Mammary microvascular endothelial cell (primary cell): ENCODE measurements around the gene PXT1. TPM values are rescaled to one million over a fixed set of nuclear protein-coding genes. Genes with fewer than 3 reads are reported as not detected.

ENCODE experiments used
- total RNA-seq: library from RNA; depleted of rRNA; stranded (reverse); fragments of >200 nt; gene quantifications from 2 replicates; pipeline ENCODE4 v1.2.3, GENCODE V29; 2015

PXT1 gene, protein sequence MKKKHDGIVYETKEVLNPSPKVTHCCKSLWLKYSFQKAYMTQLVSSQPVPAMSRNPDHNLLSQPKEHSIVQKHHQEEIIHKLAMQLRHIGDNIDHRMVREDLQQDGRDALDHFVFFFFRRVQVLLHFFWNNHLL
- total RNA-seq: not detected in 2 replicates

DNA sequence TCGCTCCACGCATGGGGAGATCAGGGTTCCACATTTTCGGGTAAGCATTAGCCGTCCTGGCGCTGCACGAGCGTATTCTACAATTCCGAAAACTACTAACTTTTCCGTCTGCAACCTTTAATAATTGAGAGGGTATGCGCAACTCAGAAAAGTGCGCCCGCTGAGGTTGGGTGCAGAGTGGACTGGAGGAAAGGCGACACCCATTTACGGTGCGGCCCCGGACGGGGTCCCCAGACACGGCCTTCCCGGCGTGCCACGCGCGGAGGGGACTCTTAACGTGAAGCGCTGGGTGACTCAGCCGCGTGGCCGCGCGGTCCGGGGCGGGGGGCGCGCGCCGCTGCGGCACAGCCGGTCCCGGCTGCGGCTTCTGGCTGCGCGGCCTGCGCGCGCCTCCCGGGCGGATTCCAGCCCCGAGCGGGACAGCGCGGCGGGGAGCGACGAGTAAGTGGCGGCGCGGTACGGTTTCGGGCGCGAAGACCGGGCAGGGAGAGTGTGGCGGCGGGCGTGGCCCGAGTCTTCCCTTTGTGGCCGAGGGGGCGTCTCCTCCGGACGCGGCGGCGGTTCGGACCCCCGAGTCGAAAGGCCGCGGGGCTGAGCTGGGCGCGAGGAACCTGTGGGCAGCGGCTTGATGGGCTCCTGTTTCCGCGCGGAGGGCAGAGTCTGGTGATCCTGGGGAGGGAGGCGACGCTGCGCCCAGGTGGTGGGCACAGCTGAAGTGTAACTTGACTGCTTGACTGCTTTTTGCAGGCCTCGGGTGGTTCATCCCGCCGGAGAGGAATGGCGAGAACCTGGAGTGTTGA lies at the start of gene PXT1, which contains the start of gene KCTD20:
Gene PXT1, minus strand, starts transcription at position 184 of the 800 bp plus-strand sequence. CDS start 16,772 bp downstream, outside the sequence.
Gene KCTD20, plus strand, starts transcription at position 330 of the 800 bp plus-strand sequence. CDS start 27,098 bp downstream, outside the sequence.

DNA sequence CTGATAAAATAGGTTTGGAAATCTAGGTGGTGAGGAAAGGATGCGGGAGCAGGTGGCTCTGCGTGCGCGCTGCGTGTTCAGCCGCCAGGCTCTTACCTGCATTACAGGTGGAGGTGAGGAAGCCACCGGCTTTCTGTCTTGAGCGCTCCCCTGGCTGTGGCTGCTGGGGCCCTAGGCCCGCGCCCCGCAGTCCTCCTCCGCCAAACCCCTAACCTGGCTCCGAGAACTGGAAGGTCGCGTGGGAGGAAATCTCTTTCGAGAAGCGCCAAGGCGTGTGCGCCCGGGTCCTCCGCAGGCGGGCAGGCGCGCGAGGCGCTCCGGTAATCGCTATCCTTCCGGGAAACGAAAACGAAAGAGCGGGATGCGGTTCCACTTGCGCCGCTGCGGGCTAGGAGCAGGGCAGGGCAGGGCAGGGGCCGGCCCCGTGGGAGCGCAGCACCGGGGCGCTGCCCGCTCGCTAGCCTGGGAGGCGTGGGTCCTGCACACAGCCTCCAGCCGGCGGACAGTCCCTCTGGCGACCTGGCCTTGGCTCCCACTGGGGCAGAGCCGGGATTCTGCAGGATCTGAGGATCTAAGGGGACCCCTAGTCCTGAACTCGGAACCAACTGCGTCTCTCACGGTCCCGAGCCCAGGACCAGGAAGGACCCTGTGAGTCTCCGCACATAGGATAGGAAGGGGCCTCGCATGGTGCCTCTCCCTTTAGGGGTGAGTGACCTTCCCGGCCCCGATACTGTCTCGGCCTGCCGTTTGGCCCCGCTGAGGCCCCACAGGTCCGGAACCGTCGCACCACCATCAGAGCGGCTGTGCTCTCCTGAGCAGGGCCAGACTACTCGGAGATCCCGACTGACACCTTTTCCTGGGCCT lies 55.0 kb downstream of the PXT1 start, which contains the start of gene ETV7:
Gene ETV7, minus strand, starts transcription at position 230 of the 864 bp plus-strand sequence. Its CDS starts 128 bp downstream, at position 102.

Other genes starting within 250 kb of the PXT1 start
- 6.6 and 8.1 TPM in 2 replicates for gene BRPF3, start 246.1 kb downstream of the PXT1 start, total RNA-seq
- gene PNPLA1, start 172.8 kb downstream of the PXT1 start, total RNA-seq: not detected in 2 replicates
- gene BNIP5, start 106.0 kb downstream of the PXT1 start, total RNA-seq: not detected in 2 replicates
- 1.7 and 3.5 TPM in 2 replicates for gene ETV7, start 55.2 kb downstream of the PXT1 start, total RNA-seq
- gene KCTD20, start 146 bp upstream of the PXT1 start, total RNA-seq: 68.0 and 74.6 TPM in 2 replicates
- gene STK38, start 104.6 kb upstream of the PXT1 start, total RNA-seq: 14.4 and 15.9 TPM in 2 replicates
- 181 and 194 TPM in 2 replicates for gene SRSF3, start 151.5 kb upstream of the PXT1 start, total RNA-seq
- 294 and 299 TPM in 2 replicates for gene CDKN1A, start 235.9 kb upstream of the PXT1 start, total RNA-seq